NCI-H748 treated with DMSO at 0.1 percent for 48 hours (cell line): Measurements from ENCODE around the gene SRSF2.
A peak's percentile ranks its signal among the peaks of the same experiment; 100 is the strongest.
"Not testable (repeated sequence)": the region's sequence is repeated elsewhere in the genome, so short reads cannot be mapped to it uniquely, and the experiment has no call there.

Source experiments
- DNase-seq: peaks from one replicate; lab custom pipeline; 2025; lab: John Stamatoyannopoulos, UW

The SRSF2 gene, protein sequence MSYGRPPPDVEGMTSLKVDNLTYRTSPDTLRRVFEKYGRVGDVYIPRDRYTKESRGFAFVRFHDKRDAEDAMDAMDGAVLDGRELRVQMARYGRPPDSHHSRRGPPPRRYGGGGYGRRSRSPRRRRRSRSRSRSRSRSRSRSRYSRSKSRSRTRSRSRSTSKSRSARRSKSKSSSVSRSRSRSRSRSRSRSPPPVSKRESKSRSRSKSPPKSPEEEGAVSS

GRCh38 chr17:76737082-76737675 lies at the start of gene SRSF2:
Gene SRSF2, minus strand, starts transcription at chr17:76737331. Its CDS starts 171 bp downstream, at chr17:76737160.
- DNase-seq, result peak; percentile 90

DNA sequence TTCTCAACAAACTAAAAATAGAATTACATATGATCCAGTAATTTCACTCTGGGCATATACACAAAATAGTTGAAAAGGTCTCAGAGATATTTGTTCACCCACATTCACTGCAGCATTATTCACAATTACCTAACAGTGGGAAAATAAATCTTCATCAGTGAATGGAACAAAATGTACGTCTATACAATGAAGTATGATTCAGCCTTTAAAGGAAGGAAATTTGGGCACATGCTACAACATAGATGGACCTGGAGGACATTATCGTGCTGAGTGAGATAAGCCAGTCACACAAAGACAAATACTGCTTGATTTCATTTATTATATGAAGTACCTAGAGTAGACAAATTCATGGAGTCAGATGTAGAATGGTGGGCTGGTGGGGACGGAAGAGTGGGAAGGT lies 47.8 kb upstream of the SRSF2 start:
- no peak for DNase-seq

GRCh38 chr17:76783146-76783545 lies 46.0 kb upstream of the SRSF2 start:
- DNase-seq, result no peak

DNA sequence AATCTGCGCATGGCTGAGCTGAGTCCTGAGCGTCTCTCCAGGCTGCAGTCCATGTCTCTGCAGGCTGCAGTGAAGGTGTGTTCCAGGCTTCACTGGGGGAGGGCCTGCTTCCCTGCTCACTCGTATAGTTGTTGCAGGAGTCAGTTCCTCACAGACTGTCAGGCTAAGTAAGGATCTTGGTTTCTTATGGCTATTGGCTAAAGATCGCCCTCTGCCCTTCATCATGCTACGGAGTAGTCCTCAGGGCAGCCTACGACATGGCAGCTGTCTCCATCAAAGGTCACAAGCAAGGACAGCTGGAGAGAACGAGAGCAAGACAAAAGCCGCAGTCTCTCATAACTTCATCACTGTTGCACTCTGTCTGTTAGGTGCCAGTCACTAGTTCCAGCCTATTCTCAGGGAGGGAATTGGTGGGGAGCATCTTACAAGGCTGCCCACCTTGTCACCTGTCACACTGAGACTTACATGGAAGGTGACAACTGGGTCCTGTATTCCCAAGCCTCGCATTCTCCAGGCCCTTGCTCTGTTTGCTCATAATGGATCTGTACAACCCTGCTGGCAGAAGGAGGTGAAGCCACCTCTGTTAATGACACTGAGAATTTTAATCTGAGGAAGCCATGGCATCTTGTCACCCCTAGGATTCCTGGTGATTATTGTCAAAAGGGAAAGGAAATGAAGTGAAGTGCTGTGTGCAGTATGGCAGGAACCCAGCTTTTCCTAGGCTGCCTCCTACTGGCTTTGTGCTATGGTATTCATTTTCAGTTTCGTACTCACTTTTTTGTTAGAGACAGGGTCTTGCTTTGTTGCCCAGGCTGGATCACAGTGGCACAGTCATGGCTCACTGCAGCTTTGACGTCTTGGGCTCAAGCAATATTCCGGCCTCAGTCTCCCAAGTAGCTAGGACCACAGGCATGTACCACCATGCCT lies 44.2 kb upstream of the SRSF2 start:
- no peak for DNase-seq

- DNase-seq, result no peak
Observed at GRCh38 chr17:76775021-76775600, 38.0 kb upstream of the SRSF2 start.

- peak; percentile 5 for DNase-seq
Observed at GRCh38 chr17:76772842-76773525, 35.9 kb upstream of the SRSF2 start.

GRCh38 chr17:76758570-76758969 lies 21.4 kb upstream of the SRSF2 start:
- no peak for DNase-seq

GRCh38 chr17:76757256-76757655 lies 20.1 kb upstream of the SRSF2 start:
- DNase-seq, result no peak

DNA sequence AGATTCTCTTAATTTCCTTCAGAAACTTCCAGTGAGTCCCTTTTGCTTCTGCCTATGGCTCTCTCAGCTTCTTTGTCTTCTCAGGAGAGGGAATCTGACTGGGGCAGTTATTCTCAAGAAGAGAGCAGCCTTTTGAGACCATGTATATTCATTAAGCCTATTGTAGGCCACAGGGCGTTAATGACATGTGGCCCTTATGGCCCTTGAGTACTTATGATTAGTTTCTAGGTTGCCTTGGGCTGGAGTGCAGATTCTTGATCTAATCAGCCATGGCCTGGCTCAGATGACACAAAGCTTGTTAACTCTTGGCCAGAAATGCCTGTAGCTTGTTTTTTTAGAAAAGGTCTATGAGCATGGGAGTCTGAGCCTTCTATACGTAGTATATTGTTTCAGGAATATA lies 18.2 kb upstream of the SRSF2 start:
- no peak for DNase-seq

DNA sequence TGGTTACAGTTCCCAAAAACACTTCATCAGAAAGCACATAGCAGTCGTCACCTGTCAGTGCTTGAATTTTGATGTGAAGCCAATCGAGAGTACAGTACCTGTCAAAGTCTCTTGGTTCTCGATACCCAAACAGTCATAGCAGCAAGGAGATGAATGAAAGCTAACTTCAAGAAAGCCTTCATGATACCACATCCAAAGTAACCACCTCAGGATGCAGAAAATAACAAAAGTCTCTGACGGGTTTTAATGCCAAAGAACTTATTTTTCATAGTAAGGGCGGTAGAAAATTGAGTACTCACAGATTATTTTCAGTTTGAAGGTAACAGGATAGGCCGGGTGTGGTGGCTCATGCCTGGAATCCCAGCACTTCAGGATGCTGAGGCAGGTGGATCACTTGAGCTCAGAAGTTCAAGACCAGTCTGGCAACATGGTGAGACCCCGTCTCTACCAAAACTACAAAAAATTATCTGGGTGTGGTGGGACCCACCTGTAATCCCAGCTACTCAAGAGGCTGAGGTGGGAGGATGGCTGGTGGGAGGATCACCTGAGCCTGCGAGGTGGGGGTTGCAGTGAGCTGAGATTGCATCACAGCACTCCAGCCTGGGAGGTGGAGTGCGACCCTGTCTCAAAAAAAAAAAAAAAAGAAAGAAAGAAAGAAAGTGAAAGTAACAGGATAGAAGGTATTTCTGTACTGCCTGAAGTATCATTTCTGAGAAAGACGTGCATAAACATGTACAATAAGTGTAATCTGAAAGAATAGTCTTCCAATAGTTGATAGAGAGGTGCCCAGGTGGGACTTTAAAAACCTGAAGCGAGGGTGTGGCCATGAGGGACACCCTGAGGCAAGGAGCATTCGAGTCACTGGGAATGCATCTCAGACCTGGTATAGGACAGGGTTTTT lies 16.2 kb upstream of the SRSF2 start:
- no peak for DNase-seq

DNA sequence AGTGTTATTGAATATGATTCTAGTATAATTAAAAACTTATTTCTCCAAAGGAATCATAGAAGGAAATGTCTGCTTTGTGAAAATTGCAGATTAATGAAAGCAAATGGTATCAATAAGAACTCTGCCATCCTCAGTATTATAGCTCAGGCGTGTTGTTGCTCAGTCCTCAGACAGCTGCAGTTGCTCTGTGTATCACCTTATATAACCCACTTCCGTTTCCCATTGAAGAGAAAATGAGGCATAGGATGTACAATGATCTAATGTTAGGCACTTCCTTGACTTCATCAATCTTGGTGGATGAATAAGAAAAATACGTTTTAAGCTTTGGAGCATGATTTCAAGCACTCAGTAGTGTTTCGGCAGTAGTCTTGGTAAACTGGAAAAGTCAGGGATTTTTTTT lies 14.9 kb upstream of the SRSF2 start:
- DNase-seq, result no peak

DNA sequence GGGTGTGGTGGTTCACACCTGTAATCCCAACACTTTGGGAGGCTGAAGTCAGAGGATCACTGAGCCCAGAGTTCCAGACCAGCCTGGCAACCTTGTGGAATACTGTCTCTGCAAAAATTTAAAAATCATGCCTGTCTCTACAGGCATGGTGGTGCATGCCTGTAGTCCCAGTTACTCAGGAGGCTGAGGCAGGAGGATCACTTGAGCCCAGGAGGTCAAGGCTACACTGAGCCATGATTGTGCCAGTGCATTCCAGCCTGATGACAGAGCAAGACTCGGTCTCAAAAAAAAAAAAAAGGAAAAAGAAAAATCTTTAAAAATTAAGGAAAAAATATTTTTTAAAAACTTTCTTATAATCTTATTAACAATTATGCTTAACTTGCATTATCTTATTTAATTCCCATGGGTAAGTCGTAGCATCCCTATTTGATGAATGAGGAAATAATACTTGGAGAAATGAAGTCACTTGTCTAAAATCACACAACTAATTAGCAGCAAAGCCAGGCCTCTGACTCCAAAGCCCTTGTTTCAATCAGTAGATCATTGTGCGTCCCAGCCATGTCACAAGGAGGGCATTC lies 14.4 kb upstream of the SRSF2 start:
- no peak for DNase-seq

GRCh38 chr17:76748657-76749056 lies 11.5 kb upstream of the SRSF2 start:
- DNase-seq, result no peak

DNA sequence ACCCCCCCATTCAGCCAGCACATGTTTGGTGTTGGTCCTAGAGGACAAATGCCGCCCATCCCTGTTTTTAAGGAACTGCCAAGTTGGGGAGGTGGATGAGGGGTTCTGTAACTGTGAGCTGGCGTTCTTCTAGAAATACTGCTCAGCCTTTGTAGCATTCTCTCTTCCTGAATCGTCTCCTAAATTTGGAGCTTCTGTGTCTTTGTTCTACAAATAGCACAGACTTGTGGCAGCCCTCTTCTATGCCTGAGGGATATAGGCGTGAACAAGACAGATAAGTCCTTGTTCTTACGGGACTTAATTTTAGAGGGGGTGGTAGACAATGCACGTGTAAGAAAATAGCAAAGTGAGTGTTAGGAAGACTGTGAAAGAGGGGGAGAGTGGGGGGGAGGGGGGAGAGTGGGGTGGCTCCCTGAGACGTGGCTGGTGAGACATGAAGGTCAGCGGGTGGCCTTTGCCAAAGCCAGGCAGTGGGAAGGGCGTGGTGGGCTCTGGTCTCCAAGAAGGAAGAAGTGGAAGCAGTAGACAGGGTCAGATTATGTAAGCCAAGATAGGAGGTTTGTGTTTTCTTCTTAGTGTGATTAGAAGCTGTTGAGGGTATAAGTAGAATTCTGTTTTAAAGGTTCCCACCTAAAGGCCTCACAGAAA lies 10.7 kb upstream of the SRSF2 start:
- no peak for DNase-seq

GRCh38 chr17:76745785-76746184 lies 8.7 kb upstream of the SRSF2 start:
- DNase-seq, result not testable (repeated sequence)

- no peak for DNase-seq
Observed at GRCh38 chr17:76744747-76745146, 7.6 kb upstream of the SRSF2 start.

- DNase-seq, result no peak
Observed at GRCh38 chr17:76742958-76743357, 5.8 kb upstream of the SRSF2 start.

DNA sequence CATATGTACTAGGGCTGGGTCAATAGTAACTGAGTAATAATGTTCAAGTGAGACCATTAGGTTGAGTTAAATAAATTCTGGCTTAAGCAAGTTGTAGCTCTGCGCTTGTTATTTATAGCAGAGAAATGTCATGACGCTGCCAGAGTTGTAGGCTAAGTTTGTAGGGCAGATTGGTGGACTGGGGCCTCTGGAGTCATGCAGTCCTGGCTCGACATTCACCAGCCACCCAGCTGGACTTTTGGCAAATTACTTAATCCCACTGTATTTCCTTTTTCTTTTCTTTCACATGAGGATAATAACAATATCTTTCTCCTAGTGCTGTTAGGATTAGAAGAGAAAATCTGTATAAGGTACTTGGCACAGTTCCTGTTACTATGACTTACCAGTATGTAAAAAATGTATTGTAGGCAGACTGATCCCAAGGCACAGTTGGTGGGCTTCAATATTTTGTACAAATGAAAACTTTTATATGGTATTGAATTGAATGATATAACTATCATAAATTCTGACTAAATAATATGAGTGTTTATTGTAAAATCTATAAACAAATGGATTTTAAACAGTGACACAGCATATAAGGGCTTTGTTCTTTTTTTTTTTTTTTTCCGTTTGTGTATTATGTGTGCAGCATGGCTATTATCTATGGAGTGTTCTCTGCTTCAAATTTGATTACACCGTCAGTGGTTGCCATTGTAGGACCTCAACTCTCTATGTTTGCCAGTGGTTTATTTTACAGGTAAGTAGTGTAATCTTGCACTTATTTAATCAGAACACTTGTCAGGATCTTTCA lies 3.4 kb upstream of the SRSF2 start:
- DNase-seq, result no peak

- DNase-seq, result not testable (repeated sequence)
Observed at GRCh38 chr17:76739568-76740115, 2.5 kb upstream of the SRSF2 start.
